ENCODE measurements around the gene OR7C1.
"Not testable (repeated sequence)": the region's sequence is repeated elsewhere in the genome, so short reads cannot be mapped to it uniquely, and the experiment has no call there.

OR7C1 gene

GRCh38 chr19:14782626-14783409 is 52.2 kb downstream of the OR7C1 start:
- DNase-seq (ENCODE audit: insufficient read length, low spot score) (no peak), FAIRE-seq (no peak)
- no peak for TF ChIP-seq CTCF (IDR thresholded peaks at IDR 0.05; ENCODE audit: insufficient read depth, missing control alignments)

- DNase-seq (ENCODE audit: insufficient read length, low spot score); FAIRE-seq: not testable (repeated sequence)
Measured at GRCh38 chr19:14781713-14782536, 53.1 kb downstream of the OR7C1 start.

- not testable (repeated sequence) for FAIRE-seq; DNase-seq (ENCODE audit: insufficient read length, low spot score)
Measured at GRCh38 chr19:14780622-14781225, 54.3 kb downstream of the OR7C1 start.

- no peak for DNase-seq (ENCODE audit: insufficient read length, low spot score)
- TF ChIP-seq CTCF (IDR thresholded peaks at IDR 0.05; ENCODE audit: insufficient read depth, missing control alignments): no peak
- no peak for FAIRE-seq
Measured at GRCh38 chr19:14779151-14779550, 55.8 kb downstream of the OR7C1 start.

GRCh38 chr19:14778110-14778845 is 56.7 kb downstream of the OR7C1 start, which contains the start of gene ADGRE2:
Gene ADGRE2 (minus strand): TSS chr19:14778560. CDS start chr19:14776756, 1,804 bp downstream.
- not testable (repeated sequence) for DNase-seq (ENCODE audit: insufficient read length, low spot score); FAIRE-seq

- DNase-seq (ENCODE audit: insufficient read length, low spot score); FAIRE-seq: not testable (repeated sequence)
Measured at GRCh38 chr19:14777645-14778044, 57.3 kb downstream of the OR7C1 start.

GRCh38 chr19:14775869-14776586 is 59.0 kb downstream of the OR7C1 start:
- no peak for DNase-seq (ENCODE audit: insufficient read length, low spot score)
- FAIRE-seq: no peak

GRCh38 chr19:14775326-14775725 is 59.7 kb downstream of the OR7C1 start:
- not testable (repeated sequence) for FAIRE-seq; DNase-seq (ENCODE audit: insufficient read length, low spot score)

More at GRCh38 chr19:14775869-14776586, 59.0 kb downstream of the OR7C1 start:
- no peak for TF ChIP-seq CTCF (IDR thresholded peaks at IDR 0.05; ENCODE audit: insufficient read depth, missing control alignments)

GRCh38 chr19:14774373-14774772 is 60.6 kb downstream of the OR7C1 start:
- no peak for TF ChIP-seq CTCF (IDR thresholded peaks at IDR 0.05; ENCODE audit: insufficient read depth, missing control alignments)
- DNase-seq (ENCODE audit: insufficient read length, low spot score) (no peak), FAIRE-seq (no peak)

- not testable (repeated sequence) for DNase-seq (ENCODE audit: insufficient read length, low spot score); FAIRE-seq
Measured at GRCh38 chr19:14773722-14774121, 61.3 kb downstream of the OR7C1 start.

Data from D721Med (cell line).